NB4 (cell line): ENCODE measurements around the gene SLC37A3.

ENCODE experiments used
- DNase-seq: peaks from one replicate; pipeline ENCODE4 v3.0.0; 2010; ENCODE audit warnings: low read depth
- H3K4me3 ChIP-seq: one replicate; pipeline ENCODE4 v1.5.1; 2011; ENCODE audit warnings: mild to moderate bottlenecking, low read depth, low read length, moderate library complexity
- MYC ChIP-seq: IDR thresholded peaks from 2 replicates; pipeline ENCODE4 v1.6.1; 2011; ENCODE audit warnings: low read depth, low read length
- POLR2A ChIP-seq: IDR thresholded peaks from 2 replicates; pipeline ENCODE4 v1.6.1; 2011; ENCODE audit warnings: mild to moderate bottlenecking; ENCODE audit not compliant: insufficient read length; ENCODE audit errors: extremely low read depth
- TF ChIP-seq, protein P1 (sequence below): IDR thresholded peaks from 2 replicates; pipeline ENCODE4 v1.6.1; 2011; ENCODE audit warnings: low read depth, low read length
- TF ChIP-seq, protein P2 (sequence below): IDR thresholded peaks from one replicate; pipeline ENCODE4 v1.5.1; 2012; ENCODE audit warnings: low read depth, low read length

The SLC37A3 gene

GRCh38 chr7:140287988-140288387 is 110.3 kb downstream of the SLC37A3 start:
- no peak for DNase-seq
- TF ChIP-seq POLR2A (no peak), MYC (no peak)
- TF ChIP-seq, protein P1, sequence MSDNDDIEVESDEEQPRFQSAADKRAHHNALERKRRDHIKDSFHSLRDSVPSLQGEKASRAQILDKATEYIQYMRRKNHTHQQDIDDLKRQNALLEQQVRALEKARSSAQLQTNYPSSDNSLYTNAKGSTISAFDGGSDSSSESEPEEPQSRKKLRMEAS = no peak
- TF ChIP-seq, protein P2, sequence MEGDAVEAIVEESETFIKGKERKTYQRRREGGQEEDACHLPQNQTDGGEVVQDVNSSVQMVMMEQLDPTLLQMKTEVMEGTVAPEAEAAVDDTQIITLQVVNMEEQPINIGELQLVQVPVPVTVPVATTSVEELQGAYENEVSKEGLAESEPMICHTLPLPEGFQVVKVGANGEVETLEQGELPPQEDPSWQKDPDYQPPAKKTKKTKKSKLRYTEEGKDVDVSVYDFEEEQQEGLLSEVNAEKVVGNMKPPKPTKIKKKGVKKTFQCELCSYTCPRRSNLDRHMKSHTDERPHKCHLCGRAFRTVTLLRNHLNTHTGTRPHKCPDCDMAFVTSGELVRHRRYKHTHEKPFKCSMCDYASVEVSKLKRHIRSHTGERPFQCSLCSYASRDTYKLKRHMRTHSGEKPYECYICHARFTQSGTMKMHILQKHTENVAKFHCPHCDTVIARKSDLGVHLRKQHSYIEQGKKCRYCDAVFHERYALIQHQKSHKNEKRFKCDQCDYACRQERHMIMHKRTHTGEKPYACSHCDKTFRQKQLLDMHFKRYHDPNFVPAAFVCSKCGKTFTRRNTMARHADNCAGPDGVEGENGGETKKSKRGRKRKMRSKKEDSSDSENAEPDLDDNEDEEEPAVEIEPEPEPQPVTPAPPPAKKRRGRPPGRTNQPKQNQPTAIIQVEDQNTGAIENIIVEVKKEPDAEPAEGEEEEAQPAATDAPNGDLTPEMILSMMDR = no peak

DNA sequence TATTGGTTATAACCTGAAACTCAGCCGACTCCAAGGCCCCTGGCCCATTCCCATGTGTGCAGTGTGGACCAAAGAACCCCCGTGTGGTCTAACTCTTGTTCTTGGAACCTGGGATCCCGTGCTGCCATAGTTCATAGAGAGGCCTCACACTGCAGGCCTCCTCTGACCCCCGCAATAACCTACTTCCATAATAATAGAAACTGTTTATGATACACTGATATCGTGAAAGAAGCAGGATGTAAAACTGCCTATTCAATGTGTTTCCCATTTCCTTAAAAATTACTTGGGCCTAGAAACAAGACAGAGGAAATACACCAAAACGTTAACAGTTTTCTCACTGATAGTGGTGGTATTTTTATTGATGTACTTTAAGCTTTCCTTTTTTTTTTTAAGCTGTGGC is 112.4 kb downstream of the SLC37A3 start:
- no peak for TF ChIP-seq POLR2A
- TF ChIP-seq, protein P2 = no peak
- TF ChIP-seq, protein P1 = no peak
- no peak for DNase-seq
- H3K4me3 ChIP-seq = no peak overlapping the region

More at GRCh38 chr7:140287988-140288387, 110.3 kb downstream of the SLC37A3 start:
- no peak overlapping the region for H3K4me3 ChIP-seq

DNA sequence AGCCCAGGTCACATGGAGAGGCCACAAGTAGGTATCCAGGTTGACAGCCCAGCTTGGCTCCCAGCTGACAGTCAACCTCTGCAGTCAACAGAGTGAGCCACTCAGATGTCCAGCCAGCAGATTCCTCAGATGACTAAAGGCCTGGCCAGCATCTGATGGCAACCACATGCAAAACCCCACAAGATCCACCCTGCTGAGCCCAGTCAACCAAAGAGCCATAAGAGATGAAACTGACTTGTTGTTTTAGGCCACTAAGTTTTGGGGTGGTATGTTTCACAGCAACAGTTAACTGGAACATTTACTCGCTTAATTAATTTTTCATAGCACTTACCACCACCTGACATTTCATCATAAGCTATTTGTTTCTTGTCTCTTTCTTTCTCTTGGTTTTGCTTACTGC is 114.3 kb downstream of the SLC37A3 start:
- H3K4me3 ChIP-seq = no peak overlapping the region
- TF ChIP-seq POLR2A (no peak), MYC (no peak)
- TF ChIP-seq, protein P2 = no peak
- TF ChIP-seq, protein P1 = no peak
- no peak for DNase-seq
